HepG2 (cell line): ENCODE measurements around the gene DTNB. TPM values are rescaled to one million over a fixed set of nuclear protein-coding genes. Genes with fewer than 3 reads are reported as not detected.

ENCODE experiments used
- ATAC-seq: fragments of 200-7000 bp; cut with Tn5 transposase; 3 replicates; pipeline ENCODE4 v1.9.1; 2020; ENCODE audit warnings: mild to moderate bottlenecking, moderate library complexity
- BruUV-seq: library from RNA; stranded (reverse); fragments of 400-500 nt; replicated peaks from 2 replicates; lab custom pipeline; 2021; lab: Mats Ljungman, UMichigan
- CTCF ChIA-PET: fragments of 300-600 bp; formaldehyde crosslinking; extraction: SDS; loops from one replicate; lab custom pipeline; 2021; ENCODE audit warnings: low total read pairs, inconsistent platforms, low intra/inter-chr PET ratio; lab: Yijun Ruan, JAX
- POLR2A ChIA-PET: fragments of 350-600 bp; sonication (Branson Sonifier 250); formaldehyde crosslinking; loops from one replicate; lab custom pipeline; 2020; ENCODE audit warnings: antibody characterized with exemption, inconsistent platforms; lab: Yijun Ruan, JAX
- DNase-seq: peaks from one replicate; pipeline ENCODE4 v3.0.0-alpha.2; 2015; ENCODE audit warnings: low spot score
- FAIRE-seq: peaks from 3 replicates; lab custom pipeline; 2011; peaks lifted over from hg19 to GRCh38; lab: Jason Lieb, UNC
- H2AFZ ChIP-seq: one replicate; pipeline ENCODE4 v1.6.1; 2011; ENCODE audit warnings: low read length, inconsistent platforms
- H3K27ac ChIP-seq: fragments of 300-600 bp; 3 replicates; pipeline ENCODE4 v1.8.0; 2011; ENCODE audit warnings: mixed run types, mild to moderate bottlenecking, mixed read lengths, low read length, inconsistent platforms; ENCODE audit not compliant: insufficient read depth; ENCODE audit errors: extremely low read length
- H3K27me3 ChIP-seq, 2 experiments: fragments of 200-600 bp in 1 of 2; 2 replicates in 1 of 2; 3 replicates in 1 of 2; pipeline versions ENCODE4 v1.6.0 to v1.8.0; 2011; ENCODE audit warnings: low read length in 2 of 2, mild to moderate bottlenecking in 2 of 2, moderate library complexity in 2 of 2, inconsistent platforms in 1 of 2; ENCODE audit not compliant: insufficient read depth in 2 of 2, control insufficient read depth in 1 of 2
- H3K36me3 ChIP-seq, 2 experiments: fragments of 200-600 bp in 1 of 2; replicated peaks in 1 of 2; 2 replicates in 1 of 2; 3 replicates in 1 of 2; pipeline versions ENCODE4 v1.5.1 to v1.8.0; 2011; ENCODE audit warnings: low read length in 2 of 2, inconsistent platforms in 1 of 2; ENCODE audit not compliant: insufficient read depth in 2 of 2, control insufficient read depth in 1 of 2
- H3K4me1 ChIP-seq: 2 replicates; pipeline ENCODE4 v1.5.1; 2012; ENCODE audit warnings: low read length, inconsistent platforms; ENCODE audit not compliant: insufficient read depth
- H3K4me2 ChIP-seq: 2 replicates; pipeline ENCODE4 v1.6.0; 2011; ENCODE audit warnings: low read depth, low read length, inconsistent platforms
- H3K4me3 ChIP-seq, 3 experiments: fragments of 200-600 bp in 1 of 3; sonication (generic), shearing (Covaris generic) in 1 of 3; replicated peaks in 1 of 3; 2 replicates each; pipeline ENCODE4 v1.5.1; 2011 to 2016; ENCODE audit warnings: low read length in 3 of 3, inconsistent platforms in 2 of 3, low read depth in 2 of 3, mild to moderate bottlenecking in 2 of 3, control low read depth in 1 of 3, mixed read lengths in 1 of 3; ENCODE audit not compliant: insufficient read depth in 1 of 3
- H3K79me2 ChIP-seq: one replicate; pipeline ENCODE4 v1.6.1; 2011; ENCODE audit warnings: low read length, inconsistent platforms; ENCODE audit not compliant: insufficient read depth
- H3K9ac ChIP-seq: 2 replicates; pipeline ENCODE4 v1.6.0; 2011; ENCODE audit warnings: mild to moderate bottlenecking, low read depth, low read length, inconsistent platforms; ENCODE audit not compliant: insufficient read depth
- H3K9me3 ChIP-seq: 2 replicates; pipeline ENCODE4 v1.5.1; 2012; ENCODE audit warnings: mild to moderate bottlenecking, low read length
- H4K20me1 ChIP-seq: 2 replicates; pipeline ENCODE4 v1.6.0; 2011; ENCODE audit warnings: inconsistent platforms, mild to moderate bottlenecking, low read length, moderate library complexity; ENCODE audit not compliant: insufficient read depth
- EP300 ChIP-seq, 3 experiments: sonication (generic) in 1 of 3; formaldehyde crosslinking in 1 of 3; IDR thresholded peaks; 2 replicates each; pipeline versions ENCODE4 v1.5.1 to v1.6.1; 2011 to 2020; ENCODE audit warnings: low read depth in 2 of 3, low read length in 2 of 3, borderline replicate concordance in 1 of 3, improper control_type of control experiment in 1 of 3, mild to moderate bottlenecking in 1 of 3, missing genetic modification reagents in 1 of 3, moderate library complexity in 1 of 3
- FOXM1 ChIP-seq: sonication (generic); formaldehyde crosslinking; IDR thresholded peaks from 2 replicates; pipeline ENCODE4 v1.5.0; 2020; ENCODE audit warnings: missing genetic modification reagents
- HMG20B ChIP-seq: conservative IDR thresholded peaks from 2 replicates; pipeline ENCODE4 v1.6.1; 2016; ENCODE audit warnings: missing genetic modification reagents, missing compliant biosample characterization
- MED8 ChIP-seq: sonication (generic); formaldehyde crosslinking; IDR thresholded peaks from 2 replicates; pipeline ENCODE4 v1.8.1; 2023; ENCODE audit warnings: mild to moderate bottlenecking, missing genetic modification reagents; ENCODE audit not compliant: insufficient replicate concordance
- NCOR1 ChIP-seq: fragments of 200-600 bp; sonication (generic); IDR thresholded peaks from 2 replicates; pipeline ENCODE4 v1.7.0; 2017; ENCODE audit warnings: antibody characterized with exemption, low read length, borderline replicate concordance
- RBAK ChIP-seq: sonication (generic); formaldehyde crosslinking; IDR thresholded peaks from 2 replicates; pipeline ENCODE4 v1.5.1; 2020; ENCODE audit warnings: mild to moderate bottlenecking, missing genetic modification reagents
- SUZ12 ChIP-seq: fragments of 150-350 bp; IDR thresholded peaks from 2 replicates; pipeline ENCODE4 v1.6.1; 2014; ENCODE audit warnings: low read depth, low read length
- ZFY ChIP-seq: sonication (generic); formaldehyde crosslinking; IDR thresholded peaks from 2 replicates; pipeline ENCODE4 v1.4.0; 2020; ENCODE audit warnings: missing genetic modification reagents
- ZNF10 ChIP-seq: sonication (generic); formaldehyde crosslinking; IDR thresholded peaks from 2 replicates; pipeline ENCODE4 v1.4.0; 2020; ENCODE audit warnings: mild to moderate bottlenecking, low read depth, missing genetic modification reagents, borderline replicate concordance
- ZNF124 ChIP-seq: sonication (generic); formaldehyde crosslinking; IDR thresholded peaks from 2 replicates; pipeline ENCODE4 v1.4.0; 2020; ENCODE audit warnings: missing genetic modification reagents
- ZNF644 ChIP-seq: IDR thresholded peaks from 2 replicates; pipeline ENCODE4 v1.6.1; 2016; ENCODE audit warnings: low read depth
- WGBS: methylation state at CpG from one replicate; pipeline ENCODE4 v1.1.6; 2017; ENCODE audit warnings: low lambda C conversion rate; 5-methylcytosine and 5-hydroxymethylcytosine counted together
- in situ Hi-C: cut with HindIII; loops from 2 replicates; pipeline ENCODE4 v1.10.0; 2017; ENCODE audit warnings: low pct_unique_long_range_greater_than_20kb; ENCODE audit not compliant: extremely low pct_ligation_motif_present
- intact Hi-C: fragments of 100-400 bp; cut with micrococcal nuclease; formaldehyde crosslinking; loops from one replicate; pipeline ENCODE4 v1.10.0; 2022; ENCODE audit not compliant: unreplicated experiment
- polyA plus RNA-seq, 8 experiments: library from polyadenylated mRNA; depleted of rRNA in 3 of 8; stranded (reverse) in 7 of 8; unstranded in 1 of 8; fragments of >200 nt; fragmentation: Illumina TruSeq in 4 of 8; extraction: Trizol in 4 of 8; gene quantifications; 2 replicates each; pipeline versions ENCODE4 v1.2.1 to v1.2.3, GENCODE V29; 2011 to 2016; ENCODE audit warnings: low read depth in 4 of 8, missing spikeins in 1 of 8, mixed read lengths in 1 of 8; ENCODE audit not compliant: insufficient read depth in 1 of 8
- total RNA-seq, 5 experiments: library from RNA; depleted of rRNA; stranded (reverse); fragments of >200 nt; fragmentation: Illumina TruSeq; extraction: Trizol; gene quantifications; 2 replicates each; pipeline ENCODE4 v1.2.3, GENCODE V29; 2016; ENCODE audit warnings: low read depth in 1 of 5
- TF ChIP-seq, protein P1 (sequence below): sonication (generic); formaldehyde crosslinking; IDR thresholded peaks from 2 replicates; pipeline ENCODE4 v1.4.0; 2020; ENCODE audit warnings: missing genetic modification reagents
- TF ChIP-seq, protein P2 (sequence below): sonication (generic); formaldehyde crosslinking; conservative IDR thresholded peaks from 2 replicates; pipeline ENCODE4 v1.8.1; 2023; ENCODE audit warnings: missing genetic modification reagents
- TF ChIP-seq, protein P3 (sequence below): IDR thresholded peaks from 2 replicates; pipeline ENCODE4 v1.6.1; 2018; ENCODE audit warnings: missing genetic modification reagents, mild to moderate bottlenecking, missing compliant biosample characterization
- TF ChIP-seq, protein P4 (sequence below): sonication (generic); formaldehyde crosslinking; IDR thresholded peaks from 2 replicates; pipeline ENCODE4 v1.5.0; 2020; ENCODE audit warnings: missing genetic modification reagents, mild to moderate bottlenecking, borderline replicate concordance
- TF ChIP-seq, protein P5 (sequence below): sonication (generic); formaldehyde crosslinking; IDR thresholded peaks from 2 replicates; pipeline ENCODE4 v1.4.0; 2020; ENCODE audit warnings: mild to moderate bottlenecking, missing genetic modification reagents
- TF ChIP-seq, protein P6 (sequence below): IDR thresholded peaks from 2 replicates; pipeline ENCODE4 v1.6.1; 2018; ENCODE audit warnings: missing genetic modification reagents

The DTNB gene
- total and polyA plus RNA-seq, 2 of the 13 experiments (the other 11 are each of a cell fraction or from before 2014, with no cell fraction given): 14.4 to 23.9 TPM

DNA sequence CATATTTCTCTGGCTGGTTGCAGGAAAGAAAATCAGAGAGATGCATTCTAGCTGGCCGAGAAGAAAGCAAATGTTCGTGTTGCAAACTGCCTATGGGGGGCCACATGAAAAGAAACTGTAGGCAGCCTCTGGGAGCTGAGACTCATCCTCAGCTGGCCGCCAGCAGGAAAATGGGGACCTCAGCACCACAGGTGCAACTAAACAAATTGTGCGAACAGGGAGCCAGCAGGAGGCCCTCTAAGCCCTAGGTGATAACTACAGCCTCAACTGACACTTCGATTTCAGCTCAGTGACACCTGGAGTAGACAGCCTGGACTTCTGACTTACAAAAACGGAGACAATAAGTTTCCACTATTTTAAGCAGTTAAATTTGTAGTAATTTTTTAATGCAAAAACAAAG, 107.3 kb downstream of the DTNB start:
- in situ Hi-C loops: no loop called here
- no peaks in the 10 kb centered on the region for H3K79me2 ChIP-seq
- WGBS: 93% methylated on average over 6 of the region's 6 CpGs
- intact Hi-C loops: no loop called here
- no TSS peak for BruUV-seq
- ChIA-PET POLR2A (no interaction called here), CTCF (interaction anchor here (1.0 kb wide), 1 partner anchor 224 kb away, joined by 4 read pairs; no protein-coding TSS in a partner anchor)
- H3K4me3 ChIP-seq: no peak overlapping the region
- H4K20me1 ChIP-seq: no peaks in the 10 kb centered on the region
- DNase-seq (no peak), FAIRE-seq (no peak), ATAC-seq (no peak)
- TF ChIP-seq, protein P1, sequence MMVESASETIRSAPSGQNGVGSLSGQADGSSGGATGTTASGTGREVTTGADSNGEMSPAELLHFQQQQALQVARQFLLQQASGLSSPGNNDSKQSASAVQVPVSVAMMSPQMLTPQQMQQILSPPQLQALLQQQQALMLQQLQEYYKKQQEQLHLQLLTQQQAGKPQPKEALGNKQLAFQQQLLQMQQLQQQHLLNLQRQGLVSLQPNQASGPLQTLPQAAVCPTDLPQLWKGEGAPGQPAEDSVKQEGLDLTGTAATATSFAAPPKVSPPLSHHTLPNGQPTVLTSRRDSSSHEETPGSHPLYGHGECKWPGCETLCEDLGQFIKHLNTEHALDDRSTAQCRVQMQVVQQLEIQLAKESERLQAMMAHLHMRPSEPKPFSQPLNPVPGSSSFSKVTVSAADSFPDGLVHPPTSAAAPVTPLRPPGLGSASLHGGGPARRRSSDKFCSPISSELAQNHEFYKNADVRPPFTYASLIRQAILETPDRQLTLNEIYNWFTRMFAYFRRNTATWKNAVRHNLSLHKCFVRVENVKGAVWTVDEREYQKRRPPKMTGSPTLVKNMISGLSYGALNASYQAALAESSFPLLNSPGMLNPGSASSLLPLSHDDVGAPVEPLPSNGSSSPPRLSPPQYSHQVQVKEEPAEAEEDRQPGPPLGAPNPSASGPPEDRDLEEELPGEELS: no peak
- TF ChIP-seq HMG20B (CRISPR knock-in tag) (no peak), ZNF124 (CRISPR knock-in tag) (no peak), ZFY (CRISPR knock-in tag) (no peak), EP300 (IDR thresholded peaks at IDR 0.05; ENCODE audit: low read depth in 2 of 2, low read length in 2 of 2) (no peak), EP300 (CRISPR knock-in tag; IDR thresholded peaks at IDR 0.05; ENCODE audit: borderline replicate concordance) (no peak), SUZ12 (no peak), ZNF644 (CRISPR knock-in tag) (no peak), NCOR1 (no peak), ZNF10 (CRISPR knock-in tag) (no peak), FOXM1 (CRISPR knock-in tag) (no peak), MED8 (no peak), RBAK (CRISPR knock-in tag) (no peak)
- TF ChIP-seq, protein P2, sequence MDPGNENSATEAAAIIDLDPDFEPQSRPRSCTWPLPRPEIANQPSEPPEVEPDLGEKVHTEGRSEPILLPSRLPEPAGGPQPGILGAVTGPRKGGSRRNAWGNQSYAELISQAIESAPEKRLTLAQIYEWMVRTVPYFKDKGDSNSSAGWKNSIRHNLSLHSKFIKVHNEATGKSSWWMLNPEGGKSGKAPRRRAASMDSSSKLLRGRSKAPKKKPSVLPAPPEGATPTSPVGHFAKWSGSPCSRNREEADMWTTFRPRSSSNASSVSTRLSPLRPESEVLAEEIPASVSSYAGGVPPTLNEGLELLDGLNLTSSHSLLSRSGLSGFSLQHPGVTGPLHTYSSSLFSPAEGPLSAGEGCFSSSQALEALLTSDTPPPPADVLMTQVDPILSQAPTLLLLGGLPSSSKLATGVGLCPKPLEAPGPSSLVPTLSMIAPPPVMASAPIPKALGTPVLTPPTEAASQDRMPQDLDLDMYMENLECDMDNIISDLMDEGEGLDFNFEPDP (CRISPR knock-in tag): no peak
- TF ChIP-seq, protein P3, sequence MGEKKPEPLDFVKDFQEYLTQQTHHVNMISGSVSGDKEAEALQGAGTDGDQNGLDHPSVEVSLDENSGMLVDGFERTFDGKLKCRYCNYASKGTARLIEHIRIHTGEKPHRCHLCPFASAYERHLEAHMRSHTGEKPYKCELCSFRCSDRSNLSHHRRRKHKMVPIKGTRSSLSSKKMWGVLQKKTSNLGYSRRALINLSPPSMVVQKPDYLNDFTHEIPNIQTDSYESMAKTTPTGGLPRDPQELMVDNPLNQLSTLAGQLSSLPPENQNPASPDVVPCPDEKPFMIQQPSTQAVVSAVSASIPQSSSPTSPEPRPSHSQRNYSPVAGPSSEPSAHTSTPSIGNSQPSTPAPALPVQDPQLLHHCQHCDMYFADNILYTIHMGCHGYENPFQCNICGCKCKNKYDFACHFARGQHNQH (CRISPR knock-in tag): no peak
- TF ChIP-seq, protein P4, sequence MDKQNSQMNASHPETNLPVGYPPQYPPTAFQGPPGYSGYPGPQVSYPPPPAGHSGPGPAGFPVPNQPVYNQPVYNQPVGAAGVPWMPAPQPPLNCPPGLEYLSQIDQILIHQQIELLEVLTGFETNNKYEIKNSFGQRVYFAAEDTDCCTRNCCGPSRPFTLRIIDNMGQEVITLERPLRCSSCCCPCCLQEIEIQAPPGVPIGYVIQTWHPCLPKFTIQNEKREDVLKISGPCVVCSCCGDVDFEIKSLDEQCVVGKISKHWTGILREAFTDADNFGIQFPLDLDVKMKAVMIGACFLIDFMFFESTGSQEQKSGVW (CRISPR knock-in tag): no peak
- TF ChIP-seq, protein P5, sequence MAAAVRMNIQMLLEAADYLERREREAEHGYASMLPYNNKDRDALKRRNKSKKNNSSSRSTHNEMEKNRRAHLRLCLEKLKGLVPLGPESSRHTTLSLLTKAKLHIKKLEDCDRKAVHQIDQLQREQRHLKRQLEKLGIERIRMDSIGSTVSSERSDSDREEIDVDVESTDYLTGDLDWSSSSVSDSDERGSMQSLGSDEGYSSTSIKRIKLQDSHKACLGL (CRISPR knock-in tag): no peak
- TF ChIP-seq, protein P6, sequence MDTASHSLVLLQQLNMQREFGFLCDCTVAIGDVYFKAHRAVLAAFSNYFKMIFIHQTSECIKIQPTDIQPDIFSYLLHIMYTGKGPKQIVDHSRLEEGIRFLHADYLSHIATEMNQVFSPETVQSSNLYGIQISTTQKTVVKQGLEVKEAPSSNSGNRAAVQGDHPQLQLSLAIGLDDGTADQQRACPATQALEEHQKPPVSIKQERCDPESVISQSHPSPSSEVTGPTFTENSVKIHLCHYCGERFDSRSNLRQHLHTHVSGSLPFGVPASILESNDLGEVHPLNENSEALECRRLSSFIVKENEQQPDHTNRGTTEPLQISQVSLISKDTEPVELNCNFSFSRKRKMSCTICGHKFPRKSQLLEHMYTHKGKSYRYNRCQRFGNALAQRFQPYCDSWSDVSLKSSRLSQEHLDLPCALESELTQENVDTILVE: no peak
- H2AFZ ChIP-seq: no peak overlapping the region
- H3K4me2 ChIP-seq: no peak overlapping the region
- H3K4me1 ChIP-seq: no peaks in the 10 kb centered on the region
- no peaks in the 10 kb centered on the region for H3K27me3 ChIP-seq
- H3K9me3 ChIP-seq: no peaks in the 10 kb centered on the region
- no peaks in the 10 kb centered on the region for H3K36me3 ChIP-seq
- H3K27ac ChIP-seq: no peak overlapping the region
- no peak overlapping the region for H3K9ac ChIP-seq
